Dendritic cell treated with granulocyte-macrophage colony-stimulating factor and Interleukin-4, amounts not matched to agents 40 ng/mL and 50 ng/mL, for 4 days (primary cell): ENCODE measurements around the gene BRPF1.

Source experiments
- H3K27ac Mint-ChIP-seq: one replicate; pipeline ENCODE4 v1.8.0; 2022; ENCODE audit warnings: mild to moderate bottlenecking, mixed read lengths
- H3K27me3 Mint-ChIP-seq: one replicate; pipeline ENCODE4 v1.8.0; 2022; ENCODE audit warnings: mild to moderate bottlenecking, mixed read lengths
- H3K36me3 Mint-ChIP-seq: one replicate; pipeline ENCODE4 v1.8.0; 2022; ENCODE audit warnings: low read depth, mixed read lengths
- H3K4me1 Mint-ChIP-seq: one replicate; pipeline ENCODE4 v1.8.0; 2022; ENCODE audit warnings: low read depth, mixed read lengths
- H3K4me3 Mint-ChIP-seq: one replicate; pipeline ENCODE4 v1.8.0; 2022; ENCODE audit warnings: mild to moderate bottlenecking, moderate library complexity, mixed read lengths
- H3K9me3 Mint-ChIP-seq: one replicate; pipeline ENCODE4 v1.8.0; 2022; ENCODE audit warnings: mixed read lengths
- intact Hi-C: fragments of 100-400 bp; cut with micrococcal nuclease; formaldehyde crosslinking; loops from one replicate; pipeline ENCODE4 v1.15.0; 2022

BRPF1 gene

GRCh38 chr3:9731206-9732079, at the start of gene BRPF1:
TSS of gene BRPF1 (plus strand) at chr3:9731735. CDS start at chr3:9734141, 2,406 bp downstream.
- Mint-ChIP-seq H3K4me3 (peak within 1 kb of the TSS; percentile 89), H3K27ac (peak within 1 kb of the TSS; percentile 90), H3K36me3 (peaks cover 57% of the 10 kb centered on the region), H3K9me3 (no peaks in the 10 kb centered on the region), H3K27me3 (no peaks in the 10 kb centered on the region), H3K4me1 (peaks cover 79% of the 10 kb centered on the region)
- intact Hi-C loops, result loop anchor here (1.0 kb wide), 2 partner anchors 15 to 61 kb away; partner anchors contain the start of gene TADA3

- Mint-ChIP-seq H3K36me3 (peaks cover 100% of the 10 kb centered on the region), H3K9me3 (no peaks in the 10 kb centered on the region), H3K4me1 (peaks cover under 1% of the 10 kb centered on the region), H3K27ac (no peak overlapping the region), H3K27me3 (no peaks in the 10 kb centered on the region), H3K4me3 (no peak overlapping the region)
- intact Hi-C loops, result no loop called here
Observed at GRCh38 chr3:9682096-9682495, 49.4 kb upstream of the BRPF1 start.

GRCh38 chr3:9683426-9683825, 48.1 kb upstream of the BRPF1 start:
- Mint-ChIP-seq H3K27ac (no peak overlapping the region), H3K9me3 (no peaks in the 10 kb centered on the region), H3K36me3 (peaks cover 100% of the 10 kb centered on the region), H3K4me1 (no peaks in the 10 kb centered on the region), H3K4me3 (no peak overlapping the region), H3K27me3 (no peaks in the 10 kb centered on the region)
- intact Hi-C loops, result no loop called here

- H3K4me1 Mint-ChIP-seq, result no peaks in the 10 kb centered on the region
- H3K27me3 Mint-ChIP-seq, result no peaks in the 10 kb centered on the region
- H3K36me3 Mint-ChIP-seq, result peaks cover 100% of the 10 kb centered on the region
- no peak overlapping the region for H3K4me3 Mint-ChIP-seq
- intact Hi-C loops, result no loop called here
- no peak overlapping the region for H3K27ac Mint-ChIP-seq
- H3K9me3 Mint-ChIP-seq, result no peaks in the 10 kb centered on the region
Observed at GRCh38 chr3:9685216-9686049, 46.1 kb upstream of the BRPF1 start.

- peaks cover 100% of the 10 kb centered on the region for H3K36me3 Mint-ChIP-seq
- no peak overlapping the region for H3K27ac Mint-ChIP-seq
- no peak overlapping the region for H3K4me3 Mint-ChIP-seq
- H3K27me3 Mint-ChIP-seq, result no peaks in the 10 kb centered on the region
- no peaks in the 10 kb centered on the region for H3K9me3 Mint-ChIP-seq
- H3K4me1 Mint-ChIP-seq, result no peaks in the 10 kb centered on the region
- intact Hi-C loops, result no loop called here
Observed at GRCh38 chr3:9686050-9686550, 45.4 kb upstream of the BRPF1 start.

- Mint-ChIP-seq H3K27me3 (no peaks in the 10 kb centered on the region), H3K9me3 (no peaks in the 10 kb centered on the region), H3K4me3 (no peak overlapping the region), H3K27ac (no peak overlapping the region), H3K4me1 (no peaks in the 10 kb centered on the region), H3K36me3 (peaks cover 100% of the 10 kb centered on the region)
- intact Hi-C loops, result no loop called here
Observed at GRCh38 chr3:9686703-9687102, 44.8 kb upstream of the BRPF1 start.

- intact Hi-C loops, result no loop called here
- H3K9me3 Mint-ChIP-seq, result no peaks in the 10 kb centered on the region
- H3K4me3 Mint-ChIP-seq, result no peak overlapping the region
- H3K27ac Mint-ChIP-seq, result no peak overlapping the region
- H3K4me1 Mint-ChIP-seq, result no peaks in the 10 kb centered on the region
- H3K27me3 Mint-ChIP-seq, result no peaks in the 10 kb centered on the region
- peaks cover 100% of the 10 kb centered on the region for H3K36me3 Mint-ChIP-seq
Observed at GRCh38 chr3:9687514-9687913, 44.0 kb upstream of the BRPF1 start.

GRCh38 chr3:9688961-9689360, 42.6 kb upstream of the BRPF1 start:
- H3K36me3 Mint-ChIP-seq, result peaks cover 100% of the 10 kb centered on the region
- no peaks in the 10 kb centered on the region for H3K9me3 Mint-ChIP-seq
- intact Hi-C loops, result no loop called here
- no peaks in the 10 kb centered on the region for H3K4me1 Mint-ChIP-seq
- no peaks in the 10 kb centered on the region for H3K27me3 Mint-ChIP-seq
- no peak overlapping the region for H3K4me3 Mint-ChIP-seq
- no peak overlapping the region for H3K27ac Mint-ChIP-seq

- H3K36me3 Mint-ChIP-seq, result peaks cover 100% of the 10 kb centered on the region
Observed at GRCh38 chr3:9689757-9690156, 41.8 kb upstream of the BRPF1 start.

GRCh38 chr3:9690451-9691450, 40.8 kb upstream of the BRPF1 start:
- intact Hi-C loops, result no loop called here
- no peak overlapping the region for H3K4me3 Mint-ChIP-seq
- no peaks in the 10 kb centered on the region for H3K27me3 Mint-ChIP-seq
- peaks cover 100% of the 10 kb centered on the region for H3K36me3 Mint-ChIP-seq
- no peaks in the 10 kb centered on the region for H3K4me1 Mint-ChIP-seq
- H3K27ac Mint-ChIP-seq, result no peak overlapping the region
- no peaks in the 10 kb centered on the region for H3K9me3 Mint-ChIP-seq

More at GRCh38 chr3:9689757-9690156, 41.8 kb upstream of the BRPF1 start:
- H3K9me3 Mint-ChIP-seq, result no peaks in the 10 kb centered on the region
- H3K4me3 Mint-ChIP-seq, result no peak overlapping the region
- H3K27me3 Mint-ChIP-seq, result no peaks in the 10 kb centered on the region
- no peaks in the 10 kb centered on the region for H3K4me1 Mint-ChIP-seq
- intact Hi-C loops, result no loop called here
- no peak overlapping the region for H3K27ac Mint-ChIP-seq

GRCh38 chr3:9691636-9692035, 39.9 kb upstream of the BRPF1 start:
- Mint-ChIP-seq H3K27me3 (no peaks in the 10 kb centered on the region), H3K9me3 (no peaks in the 10 kb centered on the region), H3K4me1 (no peaks in the 10 kb centered on the region), H3K27ac (no peak overlapping the region), H3K36me3 (peaks cover 100% of the 10 kb centered on the region), H3K4me3 (no peak overlapping the region)
- intact Hi-C loops, result no loop called here

GRCh38 chr3:9692416-9692815, 39.1 kb upstream of the BRPF1 start:
- no peaks in the 10 kb centered on the region for H3K27me3 Mint-ChIP-seq
- no peak overlapping the region for H3K4me3 Mint-ChIP-seq
- intact Hi-C loops, result no loop called here
- no peaks in the 10 kb centered on the region for H3K4me1 Mint-ChIP-seq
- H3K36me3 Mint-ChIP-seq, result peaks cover 100% of the 10 kb centered on the region
- H3K9me3 Mint-ChIP-seq, result no peaks in the 10 kb centered on the region
- H3K27ac Mint-ChIP-seq, result no peak overlapping the region

GRCh38 chr3:9695345-9695744, 36.2 kb upstream of the BRPF1 start:
- Mint-ChIP-seq H3K27me3 (peaks cover 5% of the 10 kb centered on the region), H3K36me3 (peaks cover 100% of the 10 kb centered on the region), H3K4me1 (no peaks in the 10 kb centered on the region), H3K9me3 (no peaks in the 10 kb centered on the region), H3K27ac (no peak overlapping the region), H3K4me3 (no peak overlapping the region)
- intact Hi-C loops, result no loop called here
